ENCODE data around the gene ASCL2.
"Not testable (repeated sequence)": the region's sequence is repeated elsewhere in the genome, so short reads cannot be mapped to it uniquely, and the experiment has no call there.

ASCL2 gene

DNA sequence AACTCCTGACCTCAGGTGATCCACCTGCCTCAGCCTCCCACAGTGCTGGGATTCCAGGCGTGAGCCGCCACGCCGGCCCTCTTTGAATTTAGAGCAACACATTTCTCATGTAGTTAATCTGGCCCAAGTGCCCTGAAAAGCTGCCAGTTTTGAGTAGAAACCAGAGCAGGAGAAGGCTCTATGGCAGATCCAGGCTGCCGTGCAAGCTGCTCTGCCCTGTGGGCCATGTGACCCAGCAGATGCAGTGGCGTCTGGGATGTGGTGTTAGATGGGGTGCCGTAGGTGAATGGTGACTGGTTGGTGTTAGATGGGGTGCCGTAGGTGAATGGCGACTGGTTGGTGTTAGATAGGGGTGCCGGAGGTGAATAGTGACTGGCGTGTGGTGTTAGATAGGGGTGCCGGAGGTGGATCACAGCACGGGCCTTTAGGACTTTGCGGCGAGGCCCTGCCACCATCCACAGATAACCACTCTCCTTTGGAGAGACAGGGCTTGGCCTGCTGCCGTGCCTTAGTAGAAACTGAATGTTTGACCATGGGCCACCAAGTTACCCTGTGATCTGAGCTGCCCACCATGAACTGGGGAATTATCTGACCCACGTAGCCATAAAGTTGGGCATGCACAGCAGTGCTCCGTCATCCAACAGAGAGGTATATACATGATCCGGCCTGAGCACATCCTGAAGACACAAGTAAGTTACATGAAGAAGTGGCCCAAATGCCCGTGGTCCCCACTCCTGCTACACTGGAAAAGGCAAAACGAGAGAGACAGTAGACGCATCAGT lies 32.7 kb downstream of the ASCL2 start:
- no peak overlapping the region for H3K4me2 ChIP-seq
- no peak overlapping the region for H3K4me3 ChIP-seq
- no peak overlapping the region for H3K9ac ChIP-seq
- no peaks in the 10 kb centered on the region for H3K27me3 ChIP-seq
- H4K20me1 ChIP-seq: no peaks in the 10 kb centered on the region
- no peaks in the 10 kb centered on the region for H3K4me1 ChIP-seq
- no peak overlapping the region for H3K27ac ChIP-seq
- no peaks in the 10 kb centered on the region for H3K36me3 ChIP-seq
- TF ChIP-seq Cebpa-rat (IDR thresholded peaks at IDR 0.05): no peak
- peaks cover 5% of the 10 kb centered on the region for H3K9me3 ChIP-seq

DNA sequence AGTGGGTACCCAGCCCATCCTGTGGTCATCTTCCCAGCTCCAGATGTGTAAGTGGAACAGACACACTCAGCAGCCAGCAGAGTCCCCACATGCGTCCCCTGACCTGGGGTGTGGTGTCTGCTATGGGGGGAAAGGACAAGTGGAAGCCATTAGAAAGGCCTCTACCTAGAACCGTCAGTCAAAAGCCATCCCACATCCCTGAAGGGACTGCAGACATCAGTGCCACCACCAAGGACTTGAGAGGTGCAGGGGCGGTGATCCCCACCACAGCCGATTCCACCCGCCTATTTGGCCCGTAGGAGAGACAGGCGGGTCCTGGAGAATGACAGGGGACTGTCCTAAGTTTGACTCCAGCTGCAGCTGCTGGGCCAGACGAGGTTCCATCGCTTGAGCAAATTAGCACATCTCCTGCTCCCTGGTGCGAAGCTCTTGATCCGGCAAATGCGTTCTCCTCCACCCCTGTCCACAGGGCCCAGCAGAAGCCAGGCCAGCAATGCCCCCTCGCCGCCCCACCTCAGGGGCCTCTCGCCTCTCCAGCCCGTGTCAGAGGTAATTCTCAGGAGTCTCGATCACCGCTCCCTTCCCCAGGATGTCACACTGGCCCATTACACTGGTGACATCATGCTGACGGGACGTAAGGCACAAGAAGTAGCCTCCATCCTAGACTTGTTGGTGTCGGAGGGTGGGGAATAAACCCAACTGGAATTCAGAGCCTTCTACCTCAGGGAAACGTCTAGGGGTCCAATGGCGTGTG lies 33.8 kb downstream of the ASCL2 start:
- H3K36me3 ChIP-seq, H3K9me3 ChIP-seq, H4K20me1 ChIP-seq, H3K9ac ChIP-seq, H3K4me1 ChIP-seq, H3K27ac ChIP-seq, H3K4me3 ChIP-seq, H3K27me3 ChIP-seq, H3K4me2 ChIP-seq: not testable (repeated sequence)

- H3K4me2 ChIP-seq: no peak overlapping the region
- H3K36me3 ChIP-seq: no peaks in the 10 kb centered on the region
- H3K9ac ChIP-seq: no peak overlapping the region
- peaks cover 5% of the 10 kb centered on the region for H3K9me3 ChIP-seq
- no peaks in the 10 kb centered on the region for H3K27me3 ChIP-seq
- H3K27ac ChIP-seq: no peak overlapping the region
- no peaks in the 10 kb centered on the region for H4K20me1 ChIP-seq
- H3K4me1 ChIP-seq: no peaks in the 10 kb centered on the region
- H3K4me3 ChIP-seq: no peak overlapping the region
- no peak for TF ChIP-seq Cebpa-rat (IDR thresholded peaks at IDR 0.05)
Observed at GRCh38 chr11:2235588-2236326, 34.6 kb downstream of the ASCL2 start.

GRCh38 chr11:2234963-2235362 lies 35.4 kb downstream of the ASCL2 start:
- TF ChIP-seq Cebpa-rat (IDR thresholded peaks at IDR 0.05): no peak
- Histone ChIP-seq H4K20me1 (no peaks in the 10 kb centered on the region), H3K4me1 (no peaks in the 10 kb centered on the region), H3K9me3 (peaks cover 8% of the 10 kb centered on the region), H3K27ac (no peak overlapping the region), H3K36me3 (no peaks in the 10 kb centered on the region), H3K4me2 (no peak overlapping the region), H3K9ac (no peak overlapping the region), H3K4me3 (no peak overlapping the region), H3K27me3 (no peaks in the 10 kb centered on the region)

- Histone ChIP-seq H3K27ac (no peak overlapping the region), H3K4me2 (no peak overlapping the region), H3K27me3 (no peaks in the 10 kb centered on the region), H3K4me3 (no peak overlapping the region), H3K9ac (no peak overlapping the region), H4K20me1 (no peaks in the 10 kb centered on the region), H3K9me3 (peaks cover 19% of the 10 kb centered on the region), H3K4me1 (no peaks in the 10 kb centered on the region), H3K36me3 (no peaks in the 10 kb centered on the region)
- TF ChIP-seq Cebpa-rat (IDR thresholded peaks at IDR 0.05): no peak
Observed at GRCh38 chr11:2233693-2234455, 36.5 kb downstream of the ASCL2 start.

DNA sequence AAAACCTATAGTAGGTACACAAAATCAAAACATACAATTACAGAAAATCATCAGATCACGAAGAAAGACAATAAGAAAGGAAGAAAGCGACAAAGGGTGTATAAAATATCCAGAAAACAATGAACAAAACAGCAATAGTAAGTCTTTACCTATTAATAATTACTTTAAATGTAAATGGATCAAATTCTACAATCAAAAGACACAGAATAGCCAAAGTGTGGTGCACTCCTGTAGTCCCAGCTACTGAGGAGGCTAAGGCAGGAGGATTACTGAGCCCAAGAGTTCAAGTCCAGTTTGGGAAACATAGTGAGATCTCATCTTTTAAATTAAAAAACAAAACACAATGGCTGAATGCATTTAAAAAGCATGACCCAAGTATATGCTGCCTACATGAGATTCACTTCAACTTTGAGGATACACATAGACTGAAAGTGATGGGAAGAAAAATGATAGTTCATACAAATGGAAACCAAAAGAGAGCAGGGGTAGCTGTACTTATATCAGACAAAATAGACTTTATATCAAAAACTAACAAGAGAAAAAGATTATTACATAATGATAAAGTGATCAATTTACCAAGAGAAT lies 40.6 kb downstream of the ASCL2 start:
- Histone ChIP-seq H3K27me3 (no peaks in the 10 kb centered on the region), H4K20me1 (no peaks in the 10 kb centered on the region), H3K4me2 (no peak overlapping the region), H3K36me3 (no peaks in the 10 kb centered on the region), H3K9me3 (peaks cover 22% of the 10 kb centered on the region), H3K27ac (no peak overlapping the region), H3K9ac (no peak overlapping the region), H3K4me3 (no peak overlapping the region), H3K4me1 (no peaks in the 10 kb centered on the region)
- TF ChIP-seq Cebpa-rat (IDR thresholded peaks at IDR 0.05): no peak

GRCh38 chr11:2224254-2224653 lies 46.1 kb downstream of the ASCL2 start:
- Histone ChIP-seq H3K4me1 (no peaks in the 10 kb centered on the region), H3K4me3 (no peak overlapping the region), H3K36me3 (no peaks in the 10 kb centered on the region), H3K27me3 (no peaks in the 10 kb centered on the region), H3K27ac (no peak overlapping the region), H4K20me1 (no peaks in the 10 kb centered on the region), H3K4me2 (no peak overlapping the region), H3K9ac (no peak overlapping the region), H3K9me3 (peaks cover 23% of the 10 kb centered on the region)
- TF ChIP-seq Cebpa-rat (IDR thresholded peaks at IDR 0.05): no peak

DNA sequence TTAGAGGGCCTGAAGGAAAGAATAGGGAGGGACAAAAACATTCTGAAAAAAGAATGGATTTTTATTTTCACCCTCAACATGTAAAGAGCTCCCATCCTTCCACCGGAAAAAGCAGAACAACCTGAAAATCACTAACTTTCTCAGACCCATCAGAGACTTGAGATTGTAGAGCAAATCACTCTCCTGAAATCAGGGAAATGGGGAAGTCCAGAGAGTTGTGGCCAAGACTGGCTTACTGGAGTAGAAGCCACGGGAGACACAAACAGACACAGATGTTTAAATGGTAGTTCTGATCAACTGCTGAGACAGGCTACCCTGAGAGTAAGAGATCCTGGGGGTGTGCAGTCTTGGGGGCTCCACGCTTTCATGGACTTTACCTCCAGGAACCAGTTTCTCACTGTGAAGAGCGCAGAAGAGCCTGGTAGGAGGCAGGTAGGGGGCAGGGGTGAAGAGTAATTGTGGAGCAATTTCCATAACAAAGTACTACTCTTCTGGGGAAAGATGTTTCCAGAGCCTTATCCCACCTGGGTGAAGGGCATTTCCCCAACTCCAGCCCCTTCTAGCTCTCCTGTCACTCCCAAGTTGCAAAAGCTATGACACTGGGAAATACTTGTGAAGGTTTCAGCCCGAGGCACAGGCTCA lies 47.1 kb downstream of the ASCL2 start:
- Histone ChIP-seq H3K36me3 (no peaks in the 10 kb centered on the region), H3K9ac (no peak overlapping the region), H3K4me2 (no peak overlapping the region), H3K4me3 (no peak overlapping the region), H3K27ac (no peak overlapping the region), H4K20me1 (no peaks in the 10 kb centered on the region), H3K4me1 (no peaks in the 10 kb centered on the region), H3K27me3 (no peaks in the 10 kb centered on the region), H3K9me3 (peaks cover 16% of the 10 kb centered on the region)
- no peak for TF ChIP-seq Cebpa-rat (IDR thresholded peaks at IDR 0.05)

DNA sequence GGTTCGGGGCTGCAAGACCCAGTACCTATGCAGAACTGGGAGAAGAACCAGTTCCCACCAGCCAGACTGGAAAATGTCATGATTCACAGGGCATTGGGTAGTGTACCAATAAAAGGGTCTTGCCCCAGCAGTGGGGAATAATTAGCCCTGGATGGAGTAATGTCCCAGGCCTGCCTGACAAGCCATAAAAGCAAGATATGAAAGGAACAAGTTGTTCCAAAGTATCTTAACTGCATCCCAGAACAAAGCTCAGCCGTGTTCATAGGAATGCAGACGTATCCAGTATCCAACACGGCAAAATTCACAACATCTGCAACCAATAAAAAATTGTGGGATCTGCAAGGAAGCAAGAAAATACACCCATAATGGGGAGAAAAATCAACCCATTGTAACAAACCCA lies 47.9 kb downstream of the ASCL2 start:
- Histone ChIP-seq H3K4me3 (no peak overlapping the region), H4K20me1 (no peaks in the 10 kb centered on the region)
- no peak for TF ChIP-seq Cebpa-rat (IDR thresholded peaks at IDR 0.05)

More for the DNA sequence above, 47.9 kb downstream of the ASCL2 start:
- H3K4me2 ChIP-seq: no peak overlapping the region
- H3K27ac ChIP-seq: no peak overlapping the region
- no peaks in the 10 kb centered on the region for H3K36me3 ChIP-seq
- no peak overlapping the region for H3K9ac ChIP-seq
- no peaks in the 10 kb centered on the region for H3K4me1 ChIP-seq
- H3K27me3 ChIP-seq: no peaks in the 10 kb centered on the region
- H3K9me3 ChIP-seq: peaks cover 16% of the 10 kb centered on the region

Measured in BLaER1 (cell line).